GM21786 (cell line): ENCODE data around the gene TMTC3.
A peak's percentile ranks its signal among the peaks of the same experiment; 100 is the strongest.

Experiments
- ATAC-seq: cut with Tn5 transposase; IDR thresholded peaks from one replicate; pipeline ENCODE4 v1.9.1; 2021; ENCODE audit not compliant: unreplicated experiment

Gene TMTC3

GRCh38 chr12:88223519-88223918 is 81.4 kb downstream of the TMTC3 start:
- no peak for ATAC-seq

- ATAC-seq: no peak
Observed at GRCh38 chr12:88225776-88226175, 83.7 kb downstream of the TMTC3 start.

- ATAC-seq: no peak
Observed at GRCh38 chr12:88227263-88227662, 85.2 kb downstream of the TMTC3 start.

- no peak for ATAC-seq
Observed at GRCh38 chr12:88227871-88228270, 85.8 kb downstream of the TMTC3 start.

GRCh38 chr12:88228720-88229119 is 86.6 kb downstream of the TMTC3 start:
- no peak for ATAC-seq

GRCh38 chr12:88230271-88230670 is 88.2 kb downstream of the TMTC3 start:
- no peak for ATAC-seq

- peak; percentile 47 for ATAC-seq
Observed at GRCh38 chr12:88235183-88235833, 93.2 kb downstream of the TMTC3 start.

GRCh38 chr12:88237954-88238353 is 95.8 kb downstream of the TMTC3 start:
- ATAC-seq: no peak

- ATAC-seq: no peak
Observed at GRCh38 chr12:88238406-88238805, 96.3 kb downstream of the TMTC3 start.

- ATAC-seq: peak; percentile 38
Observed at GRCh38 chr12:88241862-88242570, 99.9 kb downstream of the TMTC3 start.

- peak; percentile 32 for ATAC-seq
Observed at GRCh38 chr12:88242571-88242925, 100.4 kb downstream of the TMTC3 start.

GRCh38 chr12:88242939-88243338 is 100.8 kb downstream of the TMTC3 start:
- no peak for ATAC-seq

- ATAC-seq: no peak
Observed at GRCh38 chr12:88243982-88244381, 101.9 kb downstream of the TMTC3 start.

- no peak for ATAC-seq
Observed at GRCh38 chr12:88245905-88246304, 103.8 kb downstream of the TMTC3 start.

- no peak for ATAC-seq
Observed at GRCh38 chr12:88247241-88247643, 105.1 kb downstream of the TMTC3 start.

GRCh38 chr12:88248606-88249005 is 106.5 kb downstream of the TMTC3 start:
- no peak for ATAC-seq
